Left ventricle myocardium inferior (tissue), 1 donor: Measurements from ENCODE around the gene SLC5A2. TPM values are rescaled to one million over a fixed set of nuclear protein-coding genes. Genes with fewer than 3 reads are reported as not detected.
A peak's percentile ranks its signal among the peaks of the same experiment; 100 is the strongest.

Source experiments
- DNase-seq: peaks from one replicate; pipeline ENCODE4 v3.0.0-alpha.2; 2020
- H3K27ac ChIP-seq: fragments of 200-600 bp; replicated peaks from 2 replicates; pipeline ENCODE4 v1.8.0; 2021
- H3K27me3 ChIP-seq: fragments of 200-600 bp; 2 replicates; pipeline ENCODE4 v1.8.0; 2021; ENCODE audit warnings: low read depth
- H3K36me3 ChIP-seq: fragments of 200-600 bp; 2 replicates; pipeline ENCODE4 v1.8.0; 2021
- H3K4me1 ChIP-seq: fragments of 200-600 bp; 2 replicates; pipeline ENCODE4 v1.8.0; 2021
- H3K4me3 ChIP-seq: fragments of 200-600 bp; 2 replicates; pipeline ENCODE4 v1.8.0; 2021; ENCODE audit warnings: mild to moderate bottlenecking, moderate library complexity
- H3K9me3 ChIP-seq: fragments of 200-600 bp; replicated peaks from 2 replicates; pipeline ENCODE4 v1.8.0; 2021
- intact Hi-C: fragments of 100-400 bp; cut with micrococcal nuclease; formaldehyde crosslinking; loops from one replicate; pipeline ENCODE4 v1.11.0; 2022
- total RNA-seq: library from RNA; stranded (reverse); fragmentation: NEBNext Ultra II Directional; extraction: Animal tissue kit (Norgen Biotek cat#: 25700); gene quantifications from one replicate; pipeline ENCODE4 v1.2.1, GENCODE V29; 2021
- TF ChIP-seq, protein P1 (sequence below): fragments of 200-600 bp; IDR thresholded peaks from 2 replicates; pipeline ENCODE4 v1.8.0; 2021; ENCODE audit warnings: antibody characterized with exemption, mild to moderate bottlenecking, borderline replicate concordance
- donor health status: DM: no; HTN: yes; CAD: no; lungs with severe emphysema.

Gene SLC5A2
- total RNA-seq, 1 donor from 2014 or later, result not detected

DNA sequence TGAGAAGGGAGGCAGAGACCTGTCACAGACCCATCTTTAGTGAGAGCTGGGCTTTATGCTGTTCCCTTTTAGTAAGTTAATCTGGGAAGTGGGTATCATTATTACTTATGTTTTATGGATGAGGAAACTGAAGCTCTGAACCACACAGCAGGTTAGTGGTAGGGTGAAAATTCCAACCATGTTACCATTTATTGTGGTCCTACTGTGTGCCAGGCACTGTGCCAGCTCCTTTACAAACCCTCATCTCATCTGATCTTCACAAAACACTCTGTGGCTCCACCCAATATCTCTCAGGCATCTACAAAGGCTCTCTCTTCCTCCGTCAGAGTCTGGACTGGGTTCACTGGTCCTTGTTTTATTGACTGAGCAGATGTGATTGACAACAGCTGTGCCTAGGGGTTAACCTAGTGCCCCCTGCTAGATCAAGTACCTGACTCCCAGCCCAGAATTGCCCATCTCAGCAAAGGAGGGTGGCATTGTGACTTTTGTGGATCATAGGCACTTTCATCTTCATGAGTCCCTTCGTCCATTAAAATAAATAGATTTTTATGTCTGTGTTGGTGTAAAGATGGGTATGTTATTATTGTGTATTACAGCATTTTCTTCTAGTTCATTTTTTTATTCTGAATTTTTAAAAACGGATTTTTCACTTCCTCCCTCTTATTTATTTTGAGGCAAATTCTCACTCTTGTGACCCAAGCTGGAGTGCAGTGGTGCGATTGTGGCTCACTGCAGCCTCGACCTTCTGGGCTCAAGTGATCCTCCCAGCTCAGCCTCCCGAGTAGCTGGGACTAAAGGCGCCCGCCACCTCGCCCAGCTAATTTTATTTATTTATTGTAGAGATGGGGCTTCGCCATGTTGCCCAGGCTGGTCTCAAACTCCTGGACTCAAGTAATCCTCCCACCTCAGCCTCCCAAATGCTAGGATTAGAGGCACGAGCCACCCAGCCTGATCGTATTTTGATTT is 7.9 kb upstream of the SLC5A2 start:
- Histone ChIP-seq H3K4me3 (no peak overlapping the region), H3K4me1 (peaks cover 35% of the 10 kb centered on the region), H3K27me3 (peaks cover 15% of the 10 kb centered on the region), H3K36me3 (peaks cover 43% of the 10 kb centered on the region), H3K27ac (no peak overlapping the region), H3K9me3 (no peaks in the 10 kb centered on the region)
- TF ChIP-seq, protein P1, sequence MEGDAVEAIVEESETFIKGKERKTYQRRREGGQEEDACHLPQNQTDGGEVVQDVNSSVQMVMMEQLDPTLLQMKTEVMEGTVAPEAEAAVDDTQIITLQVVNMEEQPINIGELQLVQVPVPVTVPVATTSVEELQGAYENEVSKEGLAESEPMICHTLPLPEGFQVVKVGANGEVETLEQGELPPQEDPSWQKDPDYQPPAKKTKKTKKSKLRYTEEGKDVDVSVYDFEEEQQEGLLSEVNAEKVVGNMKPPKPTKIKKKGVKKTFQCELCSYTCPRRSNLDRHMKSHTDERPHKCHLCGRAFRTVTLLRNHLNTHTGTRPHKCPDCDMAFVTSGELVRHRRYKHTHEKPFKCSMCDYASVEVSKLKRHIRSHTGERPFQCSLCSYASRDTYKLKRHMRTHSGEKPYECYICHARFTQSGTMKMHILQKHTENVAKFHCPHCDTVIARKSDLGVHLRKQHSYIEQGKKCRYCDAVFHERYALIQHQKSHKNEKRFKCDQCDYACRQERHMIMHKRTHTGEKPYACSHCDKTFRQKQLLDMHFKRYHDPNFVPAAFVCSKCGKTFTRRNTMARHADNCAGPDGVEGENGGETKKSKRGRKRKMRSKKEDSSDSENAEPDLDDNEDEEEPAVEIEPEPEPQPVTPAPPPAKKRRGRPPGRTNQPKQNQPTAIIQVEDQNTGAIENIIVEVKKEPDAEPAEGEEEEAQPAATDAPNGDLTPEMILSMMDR, result no peak
- intact Hi-C loops, result no loop called here
- no peak for DNase-seq

DNA sequence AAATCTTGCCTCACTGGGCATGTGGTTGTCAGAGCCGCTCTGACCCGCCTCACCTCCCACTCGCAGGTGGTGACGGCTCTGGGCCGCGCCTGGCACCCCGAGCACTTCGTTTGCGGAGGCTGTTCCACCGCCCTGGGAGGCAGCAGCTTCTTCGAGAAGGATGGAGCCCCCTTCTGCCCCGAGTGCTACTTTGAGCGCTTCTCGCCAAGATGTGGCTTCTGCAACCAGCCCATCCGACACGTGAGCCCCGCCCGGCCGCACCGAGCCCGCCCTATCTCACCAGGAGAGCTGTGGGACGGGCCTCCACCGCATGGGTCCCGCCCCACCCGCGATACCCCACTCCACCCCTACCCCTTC is 7.0 kb upstream of the SLC5A2 start:
- TF ChIP-seq, protein P1, result no peak
- Histone ChIP-seq H3K36me3 (peaks cover 43% of the 10 kb centered on the region), H3K4me3 (no peak overlapping the region)

DNA sequence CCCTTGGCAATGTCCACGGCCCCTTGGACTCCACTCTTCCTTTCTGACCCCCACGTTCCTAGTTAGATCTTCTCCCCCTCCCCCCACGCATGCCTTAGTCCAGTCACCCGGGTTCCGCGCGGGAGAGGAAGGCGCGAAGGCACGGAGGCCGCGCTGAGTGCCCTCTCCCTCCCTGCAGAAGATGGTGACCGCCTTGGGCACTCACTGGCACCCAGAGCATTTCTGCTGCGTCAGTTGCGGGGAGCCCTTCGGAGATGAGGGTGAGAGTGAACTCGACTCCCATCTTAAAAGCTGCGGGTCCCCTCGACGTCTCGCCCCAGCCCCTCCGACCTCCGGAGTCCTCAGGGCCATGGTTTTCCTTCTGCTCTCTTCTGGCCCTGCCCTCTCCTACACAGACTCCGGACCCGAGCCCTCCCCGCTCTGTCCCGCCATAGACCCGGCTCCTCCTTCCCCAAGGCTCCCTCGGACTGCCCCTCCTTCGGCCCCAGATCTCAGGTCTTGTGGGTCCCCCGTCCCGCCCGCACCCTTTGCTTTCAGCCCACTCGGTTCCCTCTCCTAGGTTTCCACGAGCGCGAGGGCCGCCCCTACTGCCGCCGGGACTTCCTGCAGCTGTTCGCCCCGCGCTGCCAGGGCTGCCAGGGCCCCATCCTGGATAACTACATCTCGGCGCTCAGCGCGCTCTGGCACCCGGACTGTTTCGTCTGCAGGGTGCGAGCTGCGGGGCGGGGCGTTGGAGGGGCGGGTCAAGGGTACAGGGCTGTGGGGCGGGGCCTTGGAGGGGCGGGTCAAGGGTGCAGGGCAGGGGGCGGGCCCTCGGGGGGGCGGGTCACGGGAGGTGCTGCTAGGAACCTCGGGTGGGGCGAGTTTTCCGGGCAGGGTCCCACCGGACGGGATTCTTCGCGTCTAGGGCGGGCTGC is 6.4 kb upstream of the SLC5A2 start:
- peak; percentile 72 for DNase-seq
- peaks cover 15% of the 10 kb centered on the region for H3K27me3 ChIP-seq
- H3K4me1 ChIP-seq, result peaks cover 40% of the 10 kb centered on the region
- H3K9me3 ChIP-seq, result no peaks in the 10 kb centered on the region
- no peak overlapping the region for H3K27ac ChIP-seq
- H3K4me3 ChIP-seq, result peak overlapping the region; percentile 33
- intact Hi-C loops, result no loop called here
- TF ChIP-seq, protein P1, result no peak
- H3K36me3 ChIP-seq, result peaks cover 43% of the 10 kb centered on the region

More for the DNA sequence above, 7.0 kb upstream of the SLC5A2 start:
- H3K27me3 ChIP-seq, result peaks cover 15% of the 10 kb centered on the region
- intact Hi-C loops, result no loop called here
- no peak overlapping the region for H3K27ac ChIP-seq
- H3K4me1 ChIP-seq, result peaks cover 41% of the 10 kb centered on the region
- DNase-seq, result no peak
- H3K9me3 ChIP-seq, result no peaks in the 10 kb centered on the region

DNA sequence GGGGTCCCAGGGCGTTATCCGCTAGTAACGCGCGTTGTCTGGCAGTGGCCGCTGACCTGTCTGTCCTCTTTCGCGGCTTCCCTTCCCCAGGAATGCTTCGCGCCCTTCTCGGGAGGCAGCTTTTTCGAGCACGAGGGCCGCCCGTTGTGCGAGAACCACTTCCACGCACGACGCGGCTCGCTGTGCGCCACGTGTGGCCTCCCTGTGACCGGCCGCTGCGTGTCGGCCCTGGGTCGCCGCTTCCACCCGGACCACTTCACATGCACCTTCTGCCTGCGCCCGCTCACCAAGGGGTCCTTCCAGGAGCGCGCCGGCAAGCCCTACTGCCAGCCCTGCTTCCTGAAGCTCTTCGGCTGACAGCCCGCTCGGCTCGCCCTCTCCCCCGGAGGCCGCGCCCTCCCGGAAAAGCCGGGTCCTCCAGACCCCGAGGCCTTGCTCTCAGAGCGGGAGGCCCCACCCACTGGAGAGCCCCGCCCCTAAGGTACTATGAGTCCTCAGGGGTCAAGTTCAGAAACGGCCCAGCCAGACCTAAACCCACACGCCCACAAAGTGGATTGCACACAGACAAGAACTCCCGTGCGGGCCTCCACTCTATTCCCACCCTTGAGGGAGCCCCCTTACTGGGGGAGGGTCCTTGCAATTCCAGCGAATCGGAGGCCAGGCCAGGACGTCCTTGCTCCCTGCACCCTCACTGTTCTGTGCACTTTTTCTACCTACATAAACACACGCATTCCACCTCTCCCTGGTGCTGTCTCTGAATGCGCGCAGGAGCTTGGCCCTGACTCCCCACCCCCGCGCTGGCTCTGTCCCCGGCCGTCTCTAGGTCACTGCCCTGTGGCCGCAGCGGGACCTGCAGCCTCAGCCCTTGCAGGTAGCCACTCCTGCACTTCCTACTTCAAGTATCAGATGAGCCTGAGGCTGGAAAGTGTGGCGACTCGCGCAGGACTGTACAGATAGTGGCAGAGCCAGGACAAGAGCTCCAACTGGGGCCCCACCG is 5.4 kb upstream of the SLC5A2 start:
- Histone ChIP-seq H3K27me3 (peaks cover 15% of the 10 kb centered on the region), H3K27ac (no peak overlapping the region), H3K4me3 (no peak overlapping the region), H3K4me1 (peaks cover 30% of the 10 kb centered on the region), H3K36me3 (peaks cover 43% of the 10 kb centered on the region), H3K9me3 (no peaks in the 10 kb centered on the region)
- DNase-seq, result no peak
- TF ChIP-seq, protein P1, result no peak
- intact Hi-C loops, result no loop called here
